Measurements from ENCODE around the gene ARPP21. TPM values are rescaled to one million over a fixed set of nuclear protein-coding genes. Genes with fewer than 3 reads are reported as not detected.
"Not testable (repeated sequence)": the region's sequence is repeated elsewhere in the genome, so short reads cannot be mapped to it uniquely, and the experiment has no call there.

Gene ARPP21
- total RNA-seq = 0.62 TPM

- intact Hi-C loops (cut with DNase I) = no loop called here
- ATAC-seq = peak; percentile 38
- peak; percentile 52 for DNase-seq (ENCODE audit: low spot score)
Measured at GRCh38 chr3:35639254-35640186, at the start of gene ARPP21. ARPP21 (plus strand) TSS chr3:35639525; CDS start chr3:35681752, 42,227 bp downstream.

DNA sequence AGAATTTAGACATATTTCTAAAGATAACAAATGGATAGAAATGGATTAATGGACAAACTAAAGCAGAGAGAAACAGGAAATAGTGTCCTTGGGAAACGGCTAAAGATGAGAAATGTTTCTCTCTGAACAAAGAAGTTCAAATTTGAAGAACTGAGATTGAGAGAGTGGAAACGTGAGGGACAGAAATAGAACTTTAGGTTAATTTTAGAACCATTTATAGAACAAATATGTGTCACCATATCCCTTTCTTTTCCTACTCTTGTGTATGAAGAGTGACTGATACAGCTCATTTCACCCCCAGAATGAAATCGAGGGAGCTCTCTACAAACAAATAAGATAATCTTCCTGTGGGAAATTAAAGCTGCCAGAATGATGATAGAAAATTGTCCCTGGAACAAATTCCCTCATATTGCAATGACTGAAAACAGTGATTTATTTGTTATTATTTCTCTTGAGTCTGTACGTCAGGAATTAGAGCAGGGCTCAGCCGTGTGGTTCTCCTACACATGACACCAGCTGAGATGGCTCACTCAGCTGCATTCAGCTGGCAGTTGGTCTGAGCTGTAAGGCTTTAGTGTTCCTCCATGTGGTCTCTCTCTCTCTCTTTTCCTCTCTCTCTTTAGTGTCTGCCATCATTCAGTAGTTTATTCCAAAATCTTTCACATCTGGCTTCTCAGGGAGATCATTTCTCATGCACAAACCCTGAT lies 46.6 kb upstream of the ARPP21 start:
- no peak for ATAC-seq
- intact Hi-C loops (cut with DNase I) = no loop called here

GRCh38 chr3:35594739-35595138 lies 44.6 kb upstream of the ARPP21 start:
- DNase-seq (ENCODE audit: low spot score) = no peak
- ATAC-seq = no peak
- intact Hi-C loops (cut with DNase I) = no loop called here

More for the DNA sequence above, 46.6 kb upstream of the ARPP21 start:
- DNase-seq (ENCODE audit: low spot score) = no peak

DNA sequence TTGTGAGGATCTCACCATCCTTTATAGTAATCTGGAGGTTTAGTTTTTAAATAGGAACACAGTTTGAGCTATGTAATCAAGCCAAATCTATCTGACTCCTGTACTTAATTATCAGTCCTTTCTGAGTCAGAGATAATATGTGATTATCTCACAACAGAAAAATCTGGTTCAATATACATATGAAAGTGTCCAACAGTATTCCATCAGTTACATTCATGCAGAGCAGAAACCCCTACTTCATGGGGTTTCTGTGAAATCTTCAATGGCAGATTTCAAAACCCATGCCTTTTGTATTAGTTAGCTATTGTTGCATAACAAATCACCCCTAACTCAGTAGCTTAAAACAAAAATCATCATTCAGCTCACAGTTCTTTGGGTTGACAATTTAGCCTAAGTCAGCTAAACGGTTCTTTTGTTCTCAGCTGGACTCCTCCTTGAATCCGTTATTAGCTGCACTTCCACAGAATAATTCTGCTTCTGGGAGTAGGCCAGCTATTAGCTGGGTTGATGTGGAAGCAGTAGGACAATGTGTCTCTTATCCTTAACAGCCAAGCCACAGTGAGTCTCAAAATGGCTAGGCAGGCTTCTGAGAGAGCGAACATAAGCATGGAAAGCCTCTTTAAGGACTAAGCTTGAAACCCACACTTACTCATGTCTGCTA lies 42.9 kb upstream of the ARPP21 start:
- DNase-seq (ENCODE audit: low spot score) = no peak
- ATAC-seq = no peak
- intact Hi-C loops (cut with DNase I) = no loop called here

DNA sequence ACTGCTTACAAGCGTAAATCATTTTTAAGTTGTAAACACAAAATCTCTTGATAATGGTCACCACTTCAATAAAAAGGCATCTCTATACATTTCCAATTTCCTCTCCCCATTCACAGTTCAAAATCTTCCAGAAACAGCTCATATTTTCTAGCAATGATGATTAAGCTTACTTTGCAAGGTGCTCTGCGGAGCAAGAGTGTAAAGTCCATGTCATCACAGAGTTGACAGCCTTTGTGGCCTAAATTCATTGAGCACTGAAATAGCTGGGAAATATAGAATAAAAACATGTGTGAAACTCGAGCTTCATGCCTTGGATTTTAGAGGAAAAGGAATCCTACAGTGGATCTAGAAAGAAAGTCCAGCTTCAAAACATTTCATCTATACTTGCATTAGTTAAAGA lies 41.8 kb upstream of the ARPP21 start:
- ATAC-seq (no peak), DNase-seq (ENCODE audit: low spot score) (no peak)
- intact Hi-C loops (cut with DNase I) = no loop called here

GRCh38 chr3:35598804-35599203 lies 40.5 kb upstream of the ARPP21 start:
- intact Hi-C loops (cut with DNase I) = no loop called here
- ATAC-seq (no peak), DNase-seq (ENCODE audit: low spot score) (no peak)

DNA sequence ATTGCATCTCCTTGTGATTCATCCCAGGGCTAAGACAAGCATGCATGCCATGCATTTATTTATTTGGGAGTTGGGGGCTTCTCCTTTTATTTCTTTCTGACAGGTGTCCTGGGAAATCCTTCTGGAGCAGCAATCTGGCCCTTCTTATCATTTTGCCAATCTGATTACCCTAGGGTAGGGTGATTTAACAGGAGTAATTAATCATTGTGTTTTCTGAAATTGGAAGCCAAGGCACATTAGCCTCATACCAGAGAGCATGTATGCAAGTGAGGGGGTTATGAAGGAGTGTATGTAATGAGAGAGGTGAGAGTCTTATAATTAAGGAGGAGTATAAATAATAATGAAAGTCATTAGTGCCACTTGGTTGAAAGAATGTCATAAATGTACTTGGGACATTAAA lies 37.4 kb upstream of the ARPP21 start:
- intact Hi-C loops (cut with DNase I) = no loop called here
- ATAC-seq (no peak), DNase-seq (ENCODE audit: low spot score) (no peak)

- no peak for ATAC-seq
- intact Hi-C loops (cut with DNase I) = no loop called here
- DNase-seq (ENCODE audit: low spot score) = no peak
Measured at GRCh38 chr3:35602395-35602936, 36.9 kb upstream of the ARPP21 start.

GRCh38 chr3:35616346-35616745 lies 23.0 kb upstream of the ARPP21 start:
- no peak for DNase-seq (ENCODE audit: low spot score)
- no peak for ATAC-seq
- intact Hi-C loops (cut with DNase I) = no loop called here

GRCh38 chr3:35617370-35617769 lies 22.0 kb upstream of the ARPP21 start:
- DNase-seq (ENCODE audit: low spot score) (no peak), ATAC-seq (no peak)

GRCh38 chr3:35620238-35620637 lies 19.1 kb upstream of the ARPP21 start:
- intact Hi-C loops (cut with DNase I); ATAC-seq; DNase-seq (ENCODE audit: low spot score): not testable (repeated sequence)

More at GRCh38 chr3:35617370-35617769, 22.0 kb upstream of the ARPP21 start:
- intact Hi-C loops (cut with DNase I) = no loop called here

- intact Hi-C loops (cut with DNase I) = no loop called here
Measured at GRCh38 chr3:35624698-35625097, 14.6 kb upstream of the ARPP21 start.

DNA sequence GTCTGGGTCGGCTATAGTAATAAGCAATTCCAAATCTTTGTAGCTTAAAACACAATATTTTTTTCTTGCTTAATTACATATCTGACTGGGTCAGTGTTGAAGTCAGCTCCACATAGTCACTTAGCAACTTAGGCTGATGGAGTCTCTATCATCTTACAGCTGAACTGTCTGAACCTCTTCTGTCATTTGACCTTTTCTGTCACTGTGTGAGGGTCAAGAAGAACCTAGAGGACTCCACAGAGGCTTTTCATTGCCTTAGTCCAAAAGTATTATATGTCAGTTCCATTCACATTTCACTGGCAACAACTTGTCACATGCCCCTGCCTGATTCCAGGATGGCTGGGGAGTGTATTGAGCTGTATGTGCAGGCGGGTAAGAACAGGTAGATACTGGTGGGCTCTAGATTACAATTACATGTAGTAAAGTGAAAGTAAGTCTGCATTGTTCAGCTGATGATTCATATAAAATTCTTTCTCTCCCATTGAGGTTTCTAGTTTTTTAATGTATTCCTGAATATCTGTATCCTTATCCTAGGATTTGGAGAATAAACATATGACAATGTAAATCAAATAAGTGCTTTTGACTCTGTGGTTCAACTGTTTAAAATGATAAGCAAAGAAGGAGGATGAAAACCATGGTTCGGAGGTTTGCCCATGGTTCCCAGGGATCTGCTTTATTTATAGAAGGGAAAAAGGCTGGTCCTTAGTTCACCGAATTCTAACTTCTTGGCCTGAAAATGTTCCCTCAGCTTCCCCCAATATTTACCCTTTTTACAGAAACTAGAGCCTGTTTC lies 5.8 kb upstream of the ARPP21 start:
- no peak for ATAC-seq
- no peak for DNase-seq (ENCODE audit: low spot score)
- intact Hi-C loops (cut with DNase I) = no loop called here

More at GRCh38 chr3:35624698-35625097, 14.6 kb upstream of the ARPP21 start:
- no peak for ATAC-seq
- DNase-seq (ENCODE audit: low spot score) = no peak

DNA sequence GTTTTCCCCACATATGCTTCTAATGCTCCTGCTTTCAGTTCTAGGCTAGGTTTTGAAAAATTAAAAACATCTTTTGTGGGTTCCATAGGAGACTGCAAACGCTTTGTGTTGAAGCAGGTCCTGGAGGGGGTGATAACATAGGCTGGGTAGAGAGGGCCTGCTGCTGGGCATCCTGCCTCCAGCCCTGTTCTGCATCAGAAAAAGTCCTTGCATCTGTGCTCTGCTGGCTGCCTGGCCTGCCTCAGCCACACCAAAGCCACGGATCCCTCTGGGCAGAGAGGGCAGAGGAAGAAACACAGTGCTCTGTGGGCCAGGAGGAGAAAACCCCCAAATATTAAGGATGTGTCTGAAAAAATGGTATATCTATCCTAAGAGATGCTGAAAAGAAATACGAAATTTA lies 3.9 kb upstream of the ARPP21 start:
- no peak for DNase-seq (ENCODE audit: low spot score)
- ATAC-seq = no peak
- intact Hi-C loops (cut with DNase I) = loop anchor here (1.0 kb wide), 1 partner anchor 25 kb away; no protein-coding TSS in a partner anchor

GRCh38 chr3:35635926-35636683 lies 3.2 kb upstream of the ARPP21 start:
- ATAC-seq (no peak), DNase-seq (ENCODE audit: low spot score) (no peak)
- intact Hi-C loops (cut with DNase I) = loop anchor here (1.0 kb wide), 1 partner anchor 24 kb away; no protein-coding TSS in a partner anchor

GRCh38 chr3:35638251-35638979 lies 910 bp upstream of the ARPP21 start:
- no peak for DNase-seq (ENCODE audit: low spot score)
- ATAC-seq = peak; percentile 34
- intact Hi-C loops (cut with DNase I) = no loop called here

- DNase-seq (ENCODE audit: low spot score) = no peak
- ATAC-seq = no peak
- intact Hi-C loops (cut with DNase I) = no loop called here
Measured at GRCh38 chr3:35638980-35639253, 408 bp upstream of the ARPP21 start.
